ENCODE data around the gene PHTF1.

GRCh38 chr1:113770031-113770430 lies 10.7 kb upstream of the PHTF1 start:
- TF ChIP-seq GATA2 (IDR thresholded peaks at IDR 0.05; ENCODE audit: low read depth, low read length) (no peak), GATA3 (IDR thresholded peaks at IDR 0.05; ENCODE audit: low read depth, low read length) (no peak)
